HT1080 (cell line): ENCODE results near the gene DAPK2. TPM values are rescaled to one million over a fixed set of nuclear protein-coding genes. Genes with fewer than 3 reads are reported as not detected.
A peak's percentile ranks its signal among the peaks of the same experiment; 100 is the strongest.

Experiments
- DNase-seq: peaks from one replicate; pipeline ENCODE4 v3.0.0-alpha.2; 2015; ENCODE audit warnings: low read depth
- total RNA-seq: library from RNA; depleted of rRNA; stranded (reverse); fragments of >200 nt; shearing (Covaris generic); gene quantifications from 2 replicates; pipeline ENCODE4 v1.2.3, GENCODE V29; 2014

Gene DAPK2
- total RNA-seq, 1 experiment from 2014 or later = 0.43 TPM

DNA sequence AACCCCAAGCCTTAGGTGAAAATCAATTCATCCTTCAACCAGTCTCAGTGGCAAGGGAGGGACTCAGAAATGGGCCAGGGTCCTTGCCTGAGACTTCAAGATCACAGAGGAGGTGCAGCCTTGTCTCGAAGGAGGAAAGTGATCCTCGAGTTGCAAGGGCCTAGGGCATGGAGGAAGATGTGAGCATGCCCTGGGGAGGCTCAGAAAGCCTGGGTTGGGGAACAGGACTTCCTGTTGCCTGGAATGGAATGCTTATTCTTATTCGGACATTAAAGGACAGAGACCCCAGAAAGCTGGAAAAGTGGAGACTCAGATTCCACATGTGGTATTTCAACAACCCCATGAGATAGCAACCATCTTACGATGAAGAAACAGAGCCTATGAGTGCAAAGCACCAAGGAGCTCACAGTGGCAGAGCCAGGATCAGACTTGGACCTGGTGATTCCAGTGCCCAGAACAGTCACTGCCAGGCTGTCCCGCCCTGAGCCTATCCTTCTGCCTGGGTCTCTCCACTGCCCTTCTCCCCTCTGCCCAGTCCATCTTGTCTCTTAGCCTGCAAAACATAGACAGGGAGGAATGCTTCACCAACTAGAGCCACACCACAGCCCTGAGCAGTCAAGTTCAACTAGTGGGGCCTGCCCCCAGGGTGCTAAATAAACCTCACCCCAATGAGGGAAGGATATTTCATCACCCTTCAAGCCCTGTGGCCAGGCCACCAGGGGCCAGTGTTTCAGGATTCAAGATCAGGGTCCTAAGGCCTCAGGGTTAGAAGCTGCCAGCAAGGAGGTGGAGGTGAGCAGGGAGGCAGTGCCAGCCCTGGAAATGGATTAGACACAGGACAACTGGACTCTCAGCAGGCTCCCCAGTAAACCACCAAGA, 21.9 kb downstream of the DAPK2 start:
- DNase-seq = no peak

DNA sequence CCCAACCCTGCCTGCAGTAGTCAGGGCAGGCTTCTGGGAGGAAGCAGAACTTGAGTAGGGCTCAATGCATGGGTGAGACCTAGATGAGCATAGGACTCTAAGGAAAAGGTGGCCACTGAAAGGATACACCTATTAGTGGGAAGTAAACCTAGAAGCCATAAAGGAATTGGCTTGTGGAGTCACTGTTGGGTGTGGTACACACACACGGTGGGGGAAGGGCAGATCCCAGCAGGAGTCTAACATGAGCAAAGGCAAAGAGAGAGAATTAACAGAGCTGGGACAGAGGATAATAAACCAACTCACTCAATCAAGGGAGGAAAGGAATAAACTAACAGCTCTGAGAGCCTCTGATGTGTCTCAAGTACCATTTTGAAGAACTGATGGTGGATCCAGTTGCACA, 23.1 kb downstream of the DAPK2 start:
- DNase-seq = no peak

DNA sequence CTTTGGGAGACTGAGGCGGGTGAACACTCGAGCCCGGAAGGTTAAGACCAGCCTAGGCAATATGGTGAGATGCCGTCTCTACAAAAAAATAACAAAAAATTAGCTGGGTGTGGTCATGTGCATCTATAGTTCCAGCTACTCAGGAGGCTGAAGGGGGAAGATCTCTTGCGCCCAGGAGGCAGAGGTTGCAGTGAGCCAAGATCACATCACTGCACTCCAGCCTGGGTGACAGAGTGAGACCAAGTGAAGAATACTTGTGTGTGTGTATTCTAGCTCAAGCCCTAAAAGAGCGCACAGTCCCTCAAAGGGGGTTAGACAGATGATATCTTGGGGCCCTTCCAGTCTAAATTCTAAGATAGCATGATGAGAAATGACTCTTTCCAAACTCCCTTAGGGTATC, 23.7 kb downstream of the DAPK2 start:
- no peak for DNase-seq

DNA sequence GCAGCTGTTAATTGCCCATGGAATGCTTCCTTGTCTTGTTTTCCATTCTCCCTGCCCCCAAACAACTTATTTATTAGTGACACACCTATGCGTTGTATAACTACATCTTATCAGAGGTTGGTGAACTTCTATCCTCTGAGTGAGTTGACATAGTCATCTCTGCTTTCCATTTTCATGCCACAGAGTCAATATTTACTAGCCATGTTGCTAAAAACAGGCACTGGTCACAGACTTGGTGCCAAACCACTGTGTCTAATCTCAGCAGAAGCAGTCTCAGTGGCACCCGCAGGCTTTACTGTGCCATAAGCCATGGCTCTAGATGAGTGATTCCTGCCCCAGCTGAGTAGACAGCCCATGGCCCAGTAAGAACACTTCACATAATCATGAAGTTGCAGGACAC, 26.5 kb downstream of the DAPK2 start:
- DNase-seq = no peak

DNA sequence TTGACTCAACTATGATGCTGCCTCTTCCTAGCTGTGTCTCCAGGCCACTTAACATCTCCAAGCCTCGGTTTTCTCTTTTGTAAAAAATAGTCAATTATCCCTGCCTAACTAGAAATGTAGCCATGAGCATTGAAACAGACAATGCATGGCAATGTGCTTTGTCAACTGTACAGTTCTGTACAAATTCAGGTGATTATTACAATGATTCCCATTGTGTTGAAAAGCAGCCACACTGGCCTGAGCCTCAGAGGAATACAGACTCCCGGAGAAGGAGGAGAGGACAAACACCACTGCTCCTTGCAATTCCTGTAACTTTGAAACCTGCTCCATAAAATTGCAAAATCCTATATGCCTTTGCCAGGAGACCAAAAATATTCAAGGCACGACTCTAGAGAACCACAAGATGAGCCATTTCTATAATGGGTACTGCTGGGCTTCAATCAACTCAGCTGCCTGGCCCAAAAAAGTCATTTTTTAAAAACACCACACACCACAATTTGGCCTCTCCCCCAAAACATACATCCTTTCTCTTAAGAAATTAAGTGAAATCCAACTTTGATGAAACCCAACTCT, 28.6 kb downstream of the DAPK2 start:
- DNase-seq = no peak

DNA sequence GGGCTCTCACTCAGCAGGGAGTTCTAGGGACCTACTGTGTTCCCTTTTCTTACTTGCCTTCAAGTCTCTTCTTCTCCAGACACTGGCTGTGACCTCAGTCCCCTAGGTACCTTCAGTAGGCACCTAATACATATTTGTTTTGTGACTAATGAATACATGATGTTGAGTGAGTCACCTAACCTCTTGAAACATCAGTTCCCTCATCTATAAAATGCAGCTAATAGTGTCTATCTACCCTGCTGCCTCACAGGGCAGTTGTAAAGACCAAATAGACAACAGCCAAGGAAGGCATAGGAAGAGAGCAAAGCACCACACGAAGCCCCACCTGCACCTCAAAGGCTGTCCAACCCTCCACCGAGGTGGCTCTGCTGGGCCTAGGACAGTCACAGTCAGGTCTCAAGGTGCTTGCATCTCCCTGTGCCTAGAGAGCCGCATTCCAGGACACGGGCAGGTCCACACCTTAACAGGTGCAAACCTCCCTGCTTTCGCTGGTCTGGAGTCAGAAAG, 29.1 kb downstream of the DAPK2 start:
- peak; percentile 76 for DNase-seq

DNA sequence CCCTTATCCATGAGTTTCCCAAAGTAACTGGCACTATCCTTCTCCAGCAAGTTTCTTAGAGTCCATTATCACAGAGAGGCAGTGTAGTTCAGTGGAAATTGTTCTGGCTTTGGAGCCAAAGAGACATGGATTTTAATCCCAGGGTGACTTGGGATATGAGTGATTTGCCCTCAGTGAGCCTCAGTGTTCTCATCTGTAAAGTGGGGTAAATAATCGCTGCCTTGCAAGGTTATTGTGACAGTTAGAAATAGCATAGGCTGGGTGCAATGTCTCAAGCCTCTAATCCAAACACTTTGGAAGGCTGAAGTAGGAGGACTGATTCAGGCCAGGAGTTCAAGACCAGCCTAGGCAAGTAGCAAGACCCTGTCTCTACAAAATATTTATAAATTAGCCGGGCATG, 30.0 kb downstream of the DAPK2 start:
- no peak for DNase-seq

DNA sequence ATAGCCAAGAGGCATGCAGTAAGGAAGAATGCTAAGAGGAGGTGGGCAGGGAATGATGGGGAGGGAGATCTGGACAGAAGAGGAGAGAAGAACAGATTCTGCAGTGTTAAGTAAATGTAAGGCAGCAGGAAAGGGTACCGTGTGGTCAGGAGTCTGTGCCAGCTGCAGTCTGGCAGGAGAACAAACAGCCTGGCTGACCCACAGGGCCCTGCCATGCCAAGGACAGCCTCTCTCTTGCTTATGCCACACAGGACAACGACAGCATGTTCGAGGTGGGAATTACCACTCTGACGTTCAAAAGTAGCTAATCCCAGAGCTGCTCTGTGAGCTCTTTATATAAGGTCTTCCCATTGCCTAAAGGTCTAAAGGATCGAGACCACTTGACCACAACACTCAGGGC, 31.3 kb downstream of the DAPK2 start:
- no peak for DNase-seq

DNA sequence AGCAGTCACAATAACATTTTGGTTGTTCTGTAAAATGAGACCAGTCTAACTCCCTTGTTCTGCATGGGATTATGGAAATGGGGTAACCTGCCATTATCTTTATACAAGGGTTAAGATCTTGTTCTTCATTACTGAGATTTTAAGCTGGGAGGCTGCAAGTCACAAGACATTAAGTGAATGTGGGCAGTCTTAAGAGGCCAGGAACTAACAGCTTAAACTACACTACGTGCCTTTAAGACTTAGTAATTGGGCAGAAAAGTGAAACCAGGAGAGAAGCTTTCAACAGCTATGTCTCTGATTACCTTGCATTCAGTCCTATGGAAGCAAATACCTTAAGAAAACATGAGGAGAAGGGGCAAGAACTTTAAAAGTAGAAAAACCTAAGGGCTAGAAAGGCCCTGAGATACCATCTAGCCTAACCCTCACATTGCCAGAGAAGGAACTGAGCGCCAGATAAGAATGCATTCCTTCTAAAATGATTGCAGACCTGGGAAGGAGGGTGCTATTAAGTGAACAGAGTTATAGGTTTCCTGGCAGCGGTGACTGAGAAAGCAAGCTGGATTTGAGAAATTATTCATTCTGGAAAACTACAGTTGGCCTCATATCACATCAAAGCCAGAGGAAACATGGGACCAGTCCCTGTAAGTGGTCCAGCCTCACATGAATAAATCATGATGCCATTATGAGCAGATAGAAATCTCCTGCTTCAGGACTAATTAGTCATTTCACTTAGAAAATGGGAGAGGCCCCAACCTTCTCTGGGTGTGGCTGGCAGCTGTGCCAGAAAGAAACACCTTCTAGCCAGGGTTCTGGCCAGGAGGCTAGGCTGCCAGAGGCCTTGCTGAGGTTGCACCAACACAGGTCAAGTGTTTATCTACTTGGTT, 32.9 kb downstream of the DAPK2 start:
- no peak for DNase-seq

DNA sequence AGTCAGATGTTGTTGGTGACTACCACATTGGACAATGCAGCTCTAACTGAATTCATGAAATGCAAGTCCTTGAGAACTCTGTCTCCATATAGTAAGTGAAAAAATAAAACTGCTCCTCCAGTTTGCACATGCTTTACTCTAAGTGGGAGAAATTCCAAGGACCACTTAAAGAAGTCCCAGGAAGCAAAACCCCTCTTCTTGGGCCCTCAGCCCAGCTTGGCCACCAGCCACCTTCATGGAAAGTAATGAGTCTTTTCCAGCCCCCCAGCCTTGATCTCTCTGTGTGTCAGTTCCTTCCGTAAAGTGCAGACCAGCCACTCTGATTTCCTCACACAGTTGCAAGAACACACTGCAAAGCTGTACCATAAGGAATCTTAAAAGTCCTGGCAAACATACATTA, 34.5 kb downstream of the DAPK2 start:
- DNase-seq = no peak

DNA sequence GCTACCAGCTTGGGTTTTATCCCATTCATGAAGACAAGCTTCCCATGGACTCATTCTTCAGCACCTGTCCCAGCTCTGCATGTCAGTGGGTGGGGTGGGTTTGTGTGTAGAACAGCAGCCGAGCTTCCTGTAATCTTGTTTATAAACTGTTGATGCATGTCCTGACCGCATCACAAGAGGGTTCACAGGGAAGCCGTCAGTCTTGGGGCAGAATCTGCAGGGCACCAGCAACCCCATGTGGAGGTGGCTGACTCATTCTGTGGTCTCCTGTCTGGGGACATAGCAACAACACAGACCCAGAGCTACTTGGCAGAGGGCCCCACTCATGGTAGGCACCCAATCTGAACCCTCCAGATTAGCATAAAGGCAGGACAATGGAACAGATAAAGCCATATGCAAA, 35.6 kb downstream of the DAPK2 start:
- DNase-seq = peak; percentile 94

DNA sequence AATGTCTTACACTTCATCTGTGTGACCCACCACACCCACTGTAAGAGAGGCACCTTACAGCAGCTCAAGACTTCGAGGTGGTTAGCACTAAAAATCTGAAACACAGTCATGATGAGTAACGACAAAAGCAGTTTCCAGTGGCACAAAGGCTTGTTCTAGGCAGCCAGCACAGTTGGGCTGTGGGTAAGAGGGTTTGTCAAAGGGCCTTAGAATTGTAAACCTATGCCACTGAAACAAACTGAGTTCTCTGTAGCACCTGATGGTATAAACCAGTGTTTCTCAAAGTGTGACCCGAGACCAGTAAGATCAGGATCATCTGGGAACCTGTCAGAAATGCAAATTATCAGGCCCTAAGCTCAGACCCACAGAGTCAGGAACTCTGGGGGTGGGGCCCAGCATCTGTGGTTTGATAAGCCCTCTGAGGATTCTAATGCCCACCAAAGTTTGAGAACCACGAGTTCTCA, 36.5 kb downstream of the DAPK2 start:
- peak; percentile 74 for DNase-seq

DNA sequence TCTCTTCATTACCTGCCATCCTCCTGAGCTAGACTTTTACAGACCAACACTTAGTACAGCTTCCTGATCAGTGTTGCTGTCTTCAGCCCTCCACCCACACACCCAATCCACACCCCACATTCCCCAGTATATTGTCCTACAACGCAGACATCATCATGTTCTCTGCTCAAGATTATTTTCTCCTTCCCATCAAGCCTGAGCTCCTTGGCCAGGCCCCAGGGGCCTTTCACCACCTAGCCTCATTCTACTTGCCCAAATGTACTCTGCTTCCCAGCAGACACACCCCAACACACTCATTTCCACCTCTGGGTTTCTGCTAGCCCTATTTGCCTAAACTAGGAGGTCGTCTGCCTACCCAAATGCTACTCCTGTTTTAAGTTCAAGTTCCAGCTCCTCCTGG, 37.0 kb downstream of the DAPK2 start:
- no peak for DNase-seq

DNA sequence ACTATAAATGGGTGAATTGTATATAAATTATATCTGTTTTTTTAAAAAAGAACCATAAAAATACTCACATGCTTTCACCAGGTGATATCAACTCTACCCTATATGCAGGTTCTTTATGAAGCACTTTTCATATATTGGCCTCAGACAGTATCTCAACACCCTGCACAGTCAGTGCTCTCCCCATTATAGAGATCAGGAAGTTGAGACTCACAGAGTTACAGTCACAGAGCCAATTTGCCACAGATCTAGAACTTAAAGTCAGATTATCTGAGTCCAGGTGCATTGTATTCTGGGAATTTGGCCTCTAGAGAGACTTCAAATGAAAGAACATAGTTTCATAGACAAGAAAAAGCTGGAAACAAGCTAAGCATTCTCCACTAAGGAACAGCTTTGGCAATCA, 38.1 kb downstream of the DAPK2 start:
- no peak for DNase-seq

DNA sequence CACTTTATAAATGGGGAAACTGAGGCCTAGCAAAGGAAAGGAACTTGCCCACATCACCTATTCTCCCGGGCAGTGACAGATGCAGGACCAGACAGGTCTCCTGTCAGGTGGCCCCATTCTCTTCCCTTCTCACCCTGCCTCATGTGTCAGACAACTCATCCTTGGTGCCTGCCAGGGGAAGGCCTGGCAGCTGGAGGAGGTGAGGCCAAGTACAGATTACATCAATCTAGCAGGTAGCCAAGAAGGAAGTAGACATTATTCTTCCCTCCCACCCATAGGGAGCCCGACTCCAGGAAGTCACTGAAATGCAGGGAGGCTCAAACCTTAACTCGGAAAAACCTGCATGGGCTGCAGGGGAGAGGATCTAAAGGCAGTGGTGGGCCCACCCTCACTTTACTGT, 39.6 kb downstream of the DAPK2 start:
- DNase-seq = no peak

DNA sequence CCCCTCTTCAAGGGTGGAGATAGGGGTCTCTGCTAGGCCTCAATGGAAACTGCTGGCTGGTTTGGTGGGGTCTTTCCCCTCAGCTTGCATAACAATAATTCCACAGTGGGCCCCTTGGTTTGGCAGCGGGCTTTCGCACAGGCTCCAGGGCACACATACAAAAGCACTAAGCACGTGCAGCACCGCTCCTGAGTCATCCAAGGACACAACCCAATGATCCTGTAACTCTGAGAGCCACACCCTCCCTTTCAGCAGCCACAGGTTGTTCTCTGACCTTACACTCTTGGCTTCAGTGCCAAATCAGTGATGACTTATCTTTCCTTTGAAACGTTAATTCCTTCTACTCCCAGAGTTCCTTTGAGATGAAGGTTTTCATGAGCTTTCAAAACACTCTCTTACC, 41.7 kb downstream of the DAPK2 start:
- DNase-seq = peak; percentile 88

DNA sequence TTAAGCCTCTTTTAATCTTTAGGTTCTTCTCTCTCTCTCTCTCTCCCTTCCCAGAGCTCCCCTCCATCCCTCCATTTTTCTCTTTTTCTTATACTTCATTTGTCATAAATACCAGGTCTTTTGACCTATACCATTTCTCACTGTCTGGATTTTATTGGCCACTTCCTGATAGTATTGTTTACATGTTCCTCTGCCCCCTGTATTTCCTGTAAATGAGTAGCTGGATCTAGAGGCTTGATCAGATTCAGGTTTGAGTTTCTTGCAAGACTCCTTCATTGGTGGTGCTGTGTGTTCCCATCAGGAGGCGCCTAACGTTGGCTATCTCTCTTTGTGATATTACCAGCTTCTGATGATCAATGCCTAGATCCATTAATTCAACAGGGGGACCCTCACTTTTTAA, 42.2 kb downstream of the DAPK2 start:
- DNase-seq = no peak

DNA sequence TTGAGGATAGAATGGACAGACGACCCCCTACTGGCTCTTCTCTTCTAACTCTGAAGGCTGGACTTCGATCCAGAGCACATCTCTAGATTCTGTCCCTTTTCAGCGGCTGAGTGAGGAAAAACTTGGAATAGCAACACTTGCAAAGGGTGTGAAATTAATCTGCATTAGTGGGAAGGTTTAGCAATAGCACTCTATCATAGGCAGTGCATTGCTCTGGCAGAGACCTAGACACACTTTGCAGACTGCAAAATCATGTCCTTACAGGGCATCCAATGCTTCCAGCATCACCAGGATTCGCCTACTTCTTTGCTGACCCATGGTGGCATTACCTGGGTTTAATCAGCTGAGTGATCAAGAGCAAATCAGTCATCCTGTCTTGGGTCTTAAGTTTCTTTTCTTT, 43.1 kb downstream of the DAPK2 start:
- no peak for DNase-seq

DNA sequence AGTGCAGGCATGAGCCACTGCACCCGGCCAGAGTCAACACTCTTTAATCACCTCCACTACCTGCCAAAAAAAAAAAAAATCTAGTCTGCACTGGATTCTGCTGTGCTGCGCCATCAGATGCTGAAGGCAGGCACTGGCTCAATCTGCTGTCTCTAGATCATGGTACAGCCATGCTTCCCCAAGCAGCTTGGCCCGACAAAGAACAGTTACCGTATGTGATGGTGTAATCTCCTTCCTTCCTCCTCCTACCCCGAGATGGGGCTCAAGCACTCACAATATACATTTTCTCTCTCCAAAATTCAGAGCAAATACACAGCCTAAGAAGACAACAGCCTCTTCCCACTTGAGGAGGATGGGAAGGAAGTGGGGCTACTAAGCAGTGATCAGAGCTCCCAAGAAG, 45.1 kb downstream of the DAPK2 start:
- no peak for DNase-seq

DNA sequence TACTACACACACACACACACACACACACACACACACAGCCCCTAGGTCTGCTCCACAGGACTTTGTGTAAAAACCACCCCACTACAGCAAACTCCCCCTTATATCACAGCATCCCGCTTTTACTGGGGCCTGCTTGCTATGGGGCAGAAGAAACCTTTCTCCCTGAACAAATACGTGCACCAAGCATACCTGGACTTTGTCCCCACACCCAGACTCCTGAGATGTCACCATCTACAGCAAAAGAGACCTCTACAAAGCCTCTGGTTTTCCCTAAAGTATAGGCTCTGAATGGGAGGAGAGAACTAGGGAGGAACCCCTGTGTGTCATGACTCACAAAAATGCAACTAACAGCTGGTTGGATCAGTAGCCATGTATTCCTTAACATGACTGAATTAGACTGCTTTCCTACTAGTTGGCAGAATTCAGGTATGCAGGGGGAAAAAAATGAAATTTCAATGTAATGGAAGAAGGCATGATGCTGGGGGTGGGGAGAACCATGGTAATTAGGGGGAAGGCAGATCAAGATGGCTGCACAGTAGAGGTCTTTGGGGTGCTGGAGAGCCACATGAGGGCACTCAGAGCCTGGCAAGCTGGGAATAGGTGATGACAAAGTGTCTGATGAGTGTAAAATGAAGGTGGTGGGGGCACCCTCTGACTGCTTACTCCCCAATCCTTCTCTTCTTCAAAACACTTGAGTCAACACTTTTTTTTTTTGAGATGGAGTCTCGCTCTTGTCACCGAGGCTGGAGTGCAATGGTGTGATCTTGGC, 45.9 kb downstream of the DAPK2 start:
- DNase-seq = no peak

DNA sequence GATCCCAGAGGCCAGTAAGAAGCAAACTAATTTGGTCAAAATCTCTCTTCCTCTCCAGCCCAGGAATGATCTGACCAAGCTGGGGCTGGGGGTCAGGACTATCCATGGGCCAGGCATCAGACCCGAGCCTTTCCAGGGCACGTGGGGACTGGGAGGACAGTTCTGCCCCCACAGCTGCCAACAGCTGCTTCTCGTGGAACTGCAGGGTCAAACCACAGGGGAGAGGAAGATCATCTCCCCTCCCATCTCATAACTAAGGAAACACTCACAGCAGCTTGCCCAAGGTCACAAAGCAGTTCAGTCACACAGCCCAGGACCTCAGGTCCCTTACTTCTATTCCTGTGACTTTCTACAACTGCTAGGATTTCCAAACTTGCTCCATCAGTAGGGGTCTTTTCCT, 47.1 kb downstream of the DAPK2 start:
- no peak for DNase-seq
